ENCODE measurements around the gene KRTAP5-4. TPM values are rescaled to one million over a fixed set of nuclear protein-coding genes. Genes with fewer than 3 reads are reported as not detected.

The KRTAP5-4 gene
- total and polyA plus RNA-seq, 2 donors (not counting 3 experiments of a cell fraction or from before 2014, with no cell fraction given), result not detected

GRCh38 chr11:1574933-1575242 lies 47.0 kb downstream of the KRTAP5-4 start:
- Histone ChIP-seq H3K27me3 (ENCODE audit: control insufficient read depth in 2 of 2, insufficient read depth in 2 of 2, low read length in 2 of 2) (peaks cover 10 to 16% of the 10 kb centered on the region in 2 experiments), H3K4me2 (ENCODE audit: insufficient read depth, low read length) (no peak overlapping the region), H3K9ac (replicated peaks; ENCODE audit: extremely low read depth, insufficient read depth, low read length) (no peak overlapping the region), H3K4me1 (ENCODE audit: control insufficient read depth, extremely low read depth, insufficient read depth, low read length) (peaks cover 5% of the 10 kb centered on the region), H3K4me3 (replicated peaks in 1 of 3; ENCODE audit: insufficient read depth in 1 of 3, low read depth in 1 of 3, low read length in 3 of 3) (no peak overlapping the region), H4K20me1 (replicated peaks; ENCODE audit: control insufficient read depth, extremely low read depth, insufficient read depth, low read length) (no peaks in the 10 kb centered on the region), H3K9me3 (replicated peaks; ENCODE audit: control insufficient read depth, insufficient read depth, low read length) (no peaks in the 10 kb centered on the region), H3K36me3 (ENCODE audit: control insufficient read depth in 2 of 2, extremely low read depth in 1 of 2, insufficient read depth in 2 of 2, low read length in 2 of 2) (no peaks in the 10 kb centered on the region), H3K9me1 (replicated peaks; ENCODE audit: control insufficient read depth, extremely low read depth, insufficient read depth, low read length) (no peaks in the 10 kb centered on the region), H3K79me2 (ENCODE audit: control insufficient read depth, insufficient read depth, low read length) (no peaks in the 10 kb centered on the region), H3K27ac (ENCODE audit: insufficient read depth, low read depth, low read length) (no peak overlapping the region), H2AFZ (ENCODE audit: low read depth, low read length) (no peak overlapping the region)
- no peak for DNase-seq (ENCODE audit: low read depth, low spot score)
- intact Hi-C loops (cut with micrococcal nuclease), result loop anchor here (1.0 to 10.0 kb wide), 6 partner anchors 29 to 372 kb away; partner anchors contain the start of gene TOLLIP
- FAIRE-seq, result no peak
- no TSS peak for BruUV-seq (replicated peaks)
- TF ChIP-seq POLR2A (IDR thresholded peaks at IDR 0.05; ENCODE audit: low read depth, low read length), result no peak
- TF ChIP-seq FOS (IDR thresholded peaks at IDR 0.05; ENCODE audit: borderline replicate concordance, insufficient read depth, low read length), result no peak
- TF ChIP-seq JUN (IDR thresholded peaks at IDR 0.05; ENCODE audit: borderline replicate concordance, insufficient read depth, insufficient read length, low read depth), result no peak
- TF ChIP-seq POLR2AphosphoS5 (IDR thresholded peaks at IDR 0.05; ENCODE audit: insufficient read depth, low read depth, low read length), result no peak
- no peak for TF ChIP-seq EZH2 (IDR thresholded peaks at IDR 0.05; ENCODE audit: borderline replicate concordance, low read depth, low read length, severe bottlenecking)
- no peak for TF ChIP-seq MAX (IDR thresholded peaks at IDR 0.05; ENCODE audit: insufficient read depth, insufficient read length)
- TF ChIP-seq CTCF (IDR thresholded peaks at IDR 0.05; ENCODE audit: extremely low read depth in 1 of 2, insufficient read depth in 1 of 2, low read depth in 1 of 2, low read length in 2 of 2), result no peak
- TF ChIP-seq MYC (IDR thresholded peaks at IDR 0.05; ENCODE audit: low read depth, low read length), result no peak
- no peak for TF ChIP-seq GATA2 (IDR thresholded peaks at IDR 0.05; ENCODE audit: insufficient read depth, insufficient read length, low read depth, low read length)
- dilution Hi-C loops (cut with MboI; ENCODE audit: extremely low pct_ligation_motif_present, low sequenced_read_pairs), result no loop called here
- POLR2A ChIA-PET, result interaction anchor here (0.6 kb wide), 1 partner anchor 10 kb away, joined by 13 read pairs; the partner anchor contains the start of gene KRTAP5-1
- CTCF ChIA-PET, result interaction anchor here (0.5 to 7.6 kb wide), 55 partner anchors 10 to 520 kb away, joined by 3 to 313 read pairs (median 4); partner anchors contain the start of genes KRTAP5-1, KRTAP5-2 and KRTAP5-4

All from endothelial cell of umbilical vein (primary cell).